ENCODE measurements around the gene LINC01488.

DNA sequence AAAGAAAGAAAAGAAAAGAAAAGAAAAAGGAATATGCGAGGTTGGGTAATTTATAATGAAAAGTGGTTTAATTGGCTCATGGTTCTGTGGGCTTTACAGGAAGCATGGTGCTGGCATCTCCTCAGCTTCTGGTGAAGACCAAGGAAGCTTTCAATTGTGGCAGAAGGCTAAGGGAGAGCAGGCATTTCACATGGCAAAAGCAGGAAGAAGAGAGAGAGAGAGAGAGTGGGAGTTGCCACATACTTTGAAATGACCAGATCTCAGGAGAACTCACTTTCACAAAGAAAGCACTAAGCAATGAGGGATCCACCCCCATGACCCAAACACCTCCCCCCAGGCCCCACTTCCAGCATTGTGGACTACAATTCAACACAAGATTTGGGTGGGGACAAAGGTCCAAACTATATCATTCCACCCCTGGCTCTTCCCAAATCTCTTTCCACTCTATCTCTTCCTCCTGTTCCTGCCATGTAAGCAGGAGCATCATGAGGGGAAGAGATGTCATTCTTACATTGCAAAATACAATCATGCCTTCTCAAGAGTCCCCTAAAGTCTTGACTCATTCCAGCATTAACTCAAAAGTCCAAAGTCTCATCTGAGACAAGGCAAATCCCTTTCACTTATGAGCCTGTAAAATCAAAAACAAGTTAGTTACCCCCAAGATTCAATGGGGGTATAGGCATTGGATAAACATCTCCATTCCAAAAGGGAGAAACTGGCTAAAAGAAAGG lies 38.9 kb downstream of the LINC01488 start:
- TF ChIP-seq BACH2 (CRISPR knock-in tag; IDR thresholded peaks at IDR 0.05; ENCODE audit: borderline replicate concordance) (no peak), CSRNP3 (CRISPR knock-in tag; IDR thresholded peaks at IDR 0.05) (no peak), CREB5 (CRISPR knock-in tag; IDR thresholded peaks at IDR 0.05; ENCODE audit: low read depth) (no peak), ZC3H10 (CRISPR knock-in tag; IDR thresholded peaks at IDR 0.05) (no peak), TCF4 (CRISPR knock-in tag; IDR thresholded peaks at IDR 0.05; ENCODE audit: borderline replicate concordance) (no peak), GLIS3 (CRISPR knock-in tag; IDR thresholded peaks at IDR 0.05) (no peak), ZNF8 (CRISPR knock-in tag; IDR thresholded peaks at IDR 0.05) (no peak), RARB (CRISPR knock-in tag; IDR thresholded peaks at IDR 0.05) (no peak), ESRRG (CRISPR knock-in tag; IDR thresholded peaks at IDR 0.05) (no peak), ISL1 (CRISPR knock-in tag; IDR thresholded peaks at IDR 0.05) (no peak), PATZ1 (CRISPR knock-in tag; IDR thresholded peaks at IDR 0.05; ENCODE audit: borderline replicate concordance) (no peak)
- TF ChIP-seq, protein P1, sequence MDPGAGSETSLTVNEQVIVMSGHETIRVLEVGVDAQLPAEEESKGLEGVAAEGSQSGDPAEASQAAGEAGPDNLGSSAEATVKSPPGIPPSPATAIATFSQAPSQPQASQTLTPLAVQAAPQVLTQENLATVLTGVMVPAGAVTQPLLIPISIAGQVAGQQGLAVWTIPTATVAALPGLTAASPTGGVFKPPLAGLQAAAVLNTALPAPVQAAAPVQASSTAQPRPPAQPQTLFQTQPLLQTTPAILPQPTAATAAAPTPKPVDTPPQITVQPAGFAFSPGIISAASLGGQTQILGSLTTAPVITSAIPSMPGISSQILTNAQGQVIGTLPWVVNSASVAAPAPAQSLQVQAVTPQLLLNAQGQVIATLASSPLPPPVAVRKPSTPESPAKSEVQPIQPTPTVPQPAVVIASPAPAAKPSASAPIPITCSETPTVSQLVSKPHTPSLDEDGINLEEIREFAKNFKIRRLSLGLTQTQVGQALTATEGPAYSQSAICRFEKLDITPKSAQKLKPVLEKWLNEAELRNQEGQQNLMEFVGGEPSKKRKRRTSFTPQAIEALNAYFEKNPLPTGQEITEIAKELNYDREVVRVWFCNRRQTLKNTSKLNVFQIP (CRISPR knock-in tag; IDR thresholded peaks at IDR 0.05; ENCODE audit: borderline replicate concordance, low read depth) = no peak
